HepG2 (cell line): ENCODE results near the gene LAMC3. TPM values are rescaled to one million over a fixed set of nuclear protein-coding genes. Genes with fewer than 3 reads are reported as not detected.

Source experiments
- CHD2 ChIP-seq: IDR thresholded peaks from 2 replicates; pipeline ENCODE4 v1.6.1; 2011; ENCODE audit warnings: low read depth, low read length, improper control_type of control experiment
- CTCF ChIP-seq: sonication (generic); formaldehyde crosslinking; IDR thresholded peaks from 2 replicates; pipeline ENCODE4 v1.5.0; 2020; ENCODE audit warnings: mild to moderate bottlenecking, missing genetic modification reagents, moderate library complexity
- GABPB1 ChIP-seq: IDR thresholded peaks from 2 replicates; pipeline ENCODE4 v1.6.1; 2016; ENCODE audit warnings: mild to moderate bottlenecking, missing genetic modification reagents, moderate library complexity, missing compliant biosample characterization
- JUN ChIP-seq: sonication (generic); formaldehyde crosslinking; IDR thresholded peaks from 2 replicates; pipeline ENCODE4 v1.4.0; 2020; ENCODE audit warnings: mild to moderate bottlenecking, missing genetic modification reagents
- KDM2A ChIP-seq: sonication (generic); formaldehyde crosslinking; IDR thresholded peaks from 2 replicates; pipeline ENCODE4 v1.4.0; 2020; ENCODE audit warnings: low read depth, missing genetic modification reagents, borderline replicate concordance
- MXI1 ChIP-seq: IDR thresholded peaks from 3 replicates; pipeline ENCODE4 v1.6.1; 2012; ENCODE audit warnings: low read depth, low read length, inconsistent platforms, borderline replicate concordance
- PATZ1 ChIP-seq: sonication (generic); formaldehyde crosslinking; IDR thresholded peaks from 2 replicates; pipeline ENCODE4 v1.4.0; 2020; ENCODE audit warnings: missing genetic modification reagents
- RAD21 ChIP-seq: fragments of 450-650 bp; formaldehyde crosslinking; IDR thresholded peaks from 2 replicates; pipeline ENCODE4 v1.5.0; 2020; ENCODE audit warnings: mild to moderate bottlenecking
- RXRA ChIP-seq: sonication (generic); formaldehyde crosslinking; IDR thresholded peaks from 2 replicates; pipeline ENCODE4 v1.5.1; 2020; ENCODE audit warnings: missing genetic modification reagents
- SALL1 ChIP-seq: sonication (generic); formaldehyde crosslinking; IDR thresholded peaks from 2 replicates; pipeline ENCODE4 v1.8.0; 2022; ENCODE audit warnings: mild to moderate bottlenecking, missing genetic modification reagents
- SMAD1 ChIP-seq: sonication (generic); formaldehyde crosslinking; IDR thresholded peaks from 2 replicates; pipeline ENCODE4 v1.4.0; 2020; ENCODE audit warnings: missing genetic modification reagents, low read depth, mild to moderate bottlenecking, borderline replicate concordance
- STAG1 ChIP-seq: sonication (generic); formaldehyde crosslinking; IDR thresholded peaks from 2 replicates; pipeline ENCODE4 v1.4.0; 2020; ENCODE audit warnings: missing genetic modification reagents
- TCF12 ChIP-seq, 2 experiments: fragments of 450-650 bp in 1 of 2; sonication (generic) in 1 of 2; formaldehyde crosslinking in 1 of 2; IDR thresholded peaks; 2 replicates each; pipeline versions ENCODE4 v1.6.1 to v1.8.0; 2017 to 2022; ENCODE audit warnings: antibody characterized with exemption in 1 of 2, mild to moderate bottlenecking in 1 of 2, missing genetic modification reagents in 1 of 2, moderate library complexity in 1 of 2
- THAP7 ChIP-seq: sonication (generic); formaldehyde crosslinking; IDR thresholded peaks from 2 replicates; pipeline ENCODE4 v1.8.1; 2023; ENCODE audit warnings: mild to moderate bottlenecking, missing genetic modification reagents
- XRCC5 ChIP-seq: fragments of 200-400 bp; formaldehyde crosslinking; optimal IDR thresholded peaks from 2 replicates; pipeline ENCODE3; 2017; ENCODE audit warnings: mild to moderate bottlenecking, low read length
- ZFP91 ChIP-seq: sonication (generic); formaldehyde crosslinking; IDR thresholded peaks from 2 replicates; pipeline ENCODE4 v1.9.0; 2022; ENCODE audit warnings: missing genetic modification reagents, mild to moderate bottlenecking, borderline replicate concordance
- ZFX ChIP-seq: sonication (generic); formaldehyde crosslinking; IDR thresholded peaks from 2 replicates; pipeline ENCODE4 v1.4.0; 2020; ENCODE audit warnings: mild to moderate bottlenecking, low read depth, missing genetic modification reagents, moderate library complexity
- ZNF350 ChIP-seq: sonication (generic); formaldehyde crosslinking; IDR thresholded peaks from 2 replicates; pipeline ENCODE4 v1.4.0; 2020; ENCODE audit warnings: mild to moderate bottlenecking, low read depth, missing genetic modification reagents, borderline replicate concordance
- ZNF501 ChIP-seq: sonication (generic); formaldehyde crosslinking; IDR thresholded peaks from 2 replicates; pipeline ENCODE4 v1.5.1; 2020; ENCODE audit warnings: mild to moderate bottlenecking, moderate library complexity, missing genetic modification reagents
- ZNF572 ChIP-seq: sonication (generic); formaldehyde crosslinking; IDR thresholded peaks from 2 replicates; pipeline ENCODE4 v1.5.1; 2020; ENCODE audit warnings: mild to moderate bottlenecking, missing genetic modification reagents
- ZNF768 ChIP-seq: sonication (generic); formaldehyde crosslinking; IDR thresholded peaks from 2 replicates; pipeline ENCODE4 v1.4.0; 2020; ENCODE audit warnings: missing genetic modification reagents
- polyA plus RNA-seq, 8 experiments: library from polyadenylated mRNA; depleted of rRNA in 3 of 8; stranded (reverse) in 7 of 8; unstranded in 1 of 8; fragments of >200 nt; fragmentation: Illumina TruSeq in 4 of 8; extraction: Trizol in 4 of 8; gene quantifications; 2 replicates each; pipeline versions ENCODE4 v1.2.1 to v1.2.3, GENCODE V29; 2011 to 2016; ENCODE audit warnings: low read depth in 4 of 8, missing spikeins in 1 of 8, mixed read lengths in 1 of 8; ENCODE audit not compliant: insufficient read depth in 1 of 8
- total RNA-seq, 5 experiments: library from RNA; depleted of rRNA; stranded (reverse); fragments of >200 nt; fragmentation: Illumina TruSeq; extraction: Trizol; gene quantifications; 2 replicates each; pipeline ENCODE4 v1.2.3, GENCODE V29; 2016; ENCODE audit warnings: low read depth in 1 of 5

LAMC3 gene
- total and polyA plus RNA-seq, 2 of the 13 experiments (the other 11 are each of a cell fraction or from before 2014, with no cell fraction given): 0.07 to 0.57 TPM

- peak; percentile 94 for TF ChIP-seq CTCF (CRISPR knock-in tag)
- TF ChIP-seq GABPB1: peak; percentile 33; the same call in 1 of the 2 replicates
- TF ChIP-seq ZFP91: 0 out of 2 replicates have a peak, but pooled peaks have one; percentile 18
- 0 out of 2 replicates have a peak, but pooled peaks have one; percentile 22 for TF ChIP-seq ZNF501
- no peak for TF ChIP-seq CHD2
- TF ChIP-seq ZNF572 (CRISPR knock-in tag): 0 out of 2 replicates have a peak, but pooled peaks have one; percentile 27
- 0 out of 2 replicates have a peak, but pooled peaks have one; percentile 22 for TF ChIP-seq PATZ1 (CRISPR knock-in tag)
- TF ChIP-seq RAD21: peak; percentile 86
- 0 out of 2 replicates have a peak, but pooled peaks have one; percentile 35 for TF ChIP-seq THAP7
- peak; percentile 91 for TF ChIP-seq STAG1 (CRISPR knock-in tag)
- 0 out of 2 replicates have a peak, but pooled peaks have one; percentile 11 for TF ChIP-seq RXRA (CRISPR knock-in tag)
- peak; percentile 23; the same call in 1 of the 3 replicates for TF ChIP-seq MXI1
- no peak for TF ChIP-seq JUN
- 0 out of 2 replicates have a peak, but pooled peaks have one; percentile 25 for TF ChIP-seq ZNF350 (CRISPR knock-in tag)
- 0 out of 2 replicates have a peak, but pooled peaks have one; percentile 16 for TF ChIP-seq SALL1 (CRISPR knock-in tag)
- TF ChIP-seq TCF12 (IDR thresholded peaks at IDR 0.05): no peak
- TF ChIP-seq TCF12 (CRISPR knock-in tag; IDR thresholded peaks at IDR 0.05): no peak
- TF ChIP-seq SMAD1 (CRISPR knock-in tag): 0 out of 2 replicates have a peak, but pooled peaks have one; percentile 35
- peak; percentile 8; the same call in 1 of the 2 replicates for TF ChIP-seq ZNF768 (CRISPR knock-in tag)
- peak; percentile 57; the same call in 1 of the 2 replicates for TF ChIP-seq KDM2A (CRISPR knock-in tag)
- TF ChIP-seq ZFX (CRISPR knock-in tag): peak; percentile 27; the same call in 1 of the 2 replicates
- TF ChIP-seq XRCC5: peak; percentile 76
These were observed 10.9 kb upstream of the LAMC3 start (continued) for GRCh38 chr9:130997925-130998596.
